Left ventricle myocardium inferior (tissue), 1 donor: ENCODE measurements around the gene HSFX1. TPM values are rescaled to one million over a fixed set of nuclear protein-coding genes. Genes with fewer than 3 reads are reported as not detected.
"Not testable (repeated sequence)": the region's sequence is repeated elsewhere in the genome, so short reads cannot be mapped to it uniquely, and the experiment has no call there.

Experiments
- DNase-seq: peaks from one replicate; pipeline ENCODE4 v3.0.0-alpha.2; 2020
- H3K27ac ChIP-seq: fragments of 200-600 bp; replicated peaks from 2 replicates; pipeline ENCODE4 v1.8.0; 2021
- H3K27me3 ChIP-seq: fragments of 200-600 bp; 2 replicates; pipeline ENCODE4 v1.8.0; 2021; ENCODE audit warnings: low read depth
- H3K36me3 ChIP-seq: fragments of 200-600 bp; 2 replicates; pipeline ENCODE4 v1.8.0; 2021
- H3K4me1 ChIP-seq: fragments of 200-600 bp; 2 replicates; pipeline ENCODE4 v1.8.0; 2021
- H3K4me3 ChIP-seq: fragments of 200-600 bp; 2 replicates; pipeline ENCODE4 v1.8.0; 2021; ENCODE audit warnings: mild to moderate bottlenecking, moderate library complexity
- H3K9me3 ChIP-seq: fragments of 200-600 bp; replicated peaks from 2 replicates; pipeline ENCODE4 v1.8.0; 2021
- CTCF ChIP-seq: fragments of 200-600 bp; IDR thresholded peaks from 2 replicates; pipeline ENCODE4 v1.8.0; 2021; ENCODE audit warnings: antibody characterized with exemption, mild to moderate bottlenecking, borderline replicate concordance
- intact Hi-C: fragments of 100-400 bp; cut with micrococcal nuclease; formaldehyde crosslinking; loops from one replicate; pipeline ENCODE4 v1.11.0; 2022
- long read RNA-seq: library from polyadenylated mRNA; unstranded; transcript quantifications from one replicate; pipeline ENCODE4 v2.0.0, GENCODE V29; 2021
- total RNA-seq: library from RNA; stranded (reverse); fragmentation: NEBNext Ultra II Directional; extraction: Animal tissue kit (Norgen Biotek cat#: 25700); gene quantifications from one replicate; pipeline ENCODE4 v1.2.1, GENCODE V29; 2021
- donor health status: DM: no; HTN: yes; CAD: no; lungs with severe emphysema.

HSFX1 gene
- 3.0 TPM for total RNA-seq
- long read RNA-seq, partial matches to known transcripts: 0 of 2 reads
- long read RNA-seq, other reads (novel, unspliced or antisense): 2 of 2 reads

- intact Hi-C loops: not testable (repeated sequence)
These were observed at the start of gene HSFX1 for GRCh38 chrX:149773768-149774167. Gene HSFX1 (plus strand): TSS chrX:149774068. CDS start chrX:149774682, 614 bp downstream.

GRCh38 chrX:149727308-149727707, 46.6 kb upstream of the HSFX1 start:
- H3K27ac ChIP-seq, DNase-seq, H3K9me3 ChIP-seq, H3K4me3 ChIP-seq, H3K4me1 ChIP-seq, intact Hi-C loops, H3K27me3 ChIP-seq, H3K36me3 ChIP-seq: not testable (repeated sequence)

More at GRCh38 chrX:149773768-149774167, at the start of gene HSFX1:
- not testable (repeated sequence) for DNase-seq, H3K27ac ChIP-seq, H3K9me3 ChIP-seq, H3K4me3 ChIP-seq, H3K4me1 ChIP-seq, H3K27me3 ChIP-seq, H3K36me3 ChIP-seq

- H3K27ac ChIP-seq, DNase-seq, H3K9me3 ChIP-seq, H3K36me3 ChIP-seq, intact Hi-C loops, H3K4me3 ChIP-seq, H3K27me3 ChIP-seq, H3K4me1 ChIP-seq: not testable (repeated sequence)
These were observed 31.6 kb upstream of the HSFX1 start for GRCh38 chrX:149742269-149742668.

GRCh38 chrX:149746390-149747007, 27.4 kb upstream of the HSFX1 start:
- intact Hi-C loops, H3K27ac ChIP-seq, H3K4me3 ChIP-seq, H3K9me3 ChIP-seq, H3K36me3 ChIP-seq, DNase-seq, H3K27me3 ChIP-seq, H3K4me1 ChIP-seq: not testable (repeated sequence)

GRCh38 chrX:149757206-149758067, 16.4 kb upstream of the HSFX1 start:
- H3K27ac ChIP-seq: no peak overlapping the region
- TF ChIP-seq CTCF: no peak
- H3K27me3 ChIP-seq: no peaks in the 10 kb centered on the region
- DNase-seq: no peak
- no peak overlapping the region for H3K4me3 ChIP-seq
- intact Hi-C loops: no loop called here
- no peaks in the 10 kb centered on the region for H3K36me3 ChIP-seq
- no peaks in the 10 kb centered on the region for H3K4me1 ChIP-seq
- no peaks in the 10 kb centered on the region for H3K9me3 ChIP-seq

GRCh38 chrX:149758068-149758714, 15.7 kb upstream of the HSFX1 start:
- no peak overlapping the region for H3K4me3 ChIP-seq
- H3K27ac ChIP-seq: no peak overlapping the region
- no peak for TF ChIP-seq CTCF
- no peak for DNase-seq
- no peaks in the 10 kb centered on the region for H3K4me1 ChIP-seq
- intact Hi-C loops: no loop called here
- H3K36me3 ChIP-seq: no peaks in the 10 kb centered on the region
- H3K27me3 ChIP-seq: no peaks in the 10 kb centered on the region
- H3K9me3 ChIP-seq: no peaks in the 10 kb centered on the region

- H3K4me3 ChIP-seq, H3K27ac ChIP-seq, H3K36me3 ChIP-seq, intact Hi-C loops, DNase-seq, H3K27me3 ChIP-seq, H3K9me3 ChIP-seq, H3K4me1 ChIP-seq: not testable (repeated sequence)
These were observed 15.2 kb upstream of the HSFX1 start for GRCh38 chrX:149758715-149759078.

GRCh38 chrX:149759824-149760223, 14.0 kb upstream of the HSFX1 start:
- no peaks in the 10 kb centered on the region for H3K36me3 ChIP-seq
- H3K9me3 ChIP-seq: no peaks in the 10 kb centered on the region
- intact Hi-C loops: no loop called here
- no peaks in the 10 kb centered on the region for H3K4me1 ChIP-seq
- no peak overlapping the region for H3K4me3 ChIP-seq
- DNase-seq: no peak
- H3K27ac ChIP-seq: no peak overlapping the region
- H3K27me3 ChIP-seq: no peaks in the 10 kb centered on the region
- TF ChIP-seq CTCF: no peak
